Stimulated activated CD8-positive, alpha-beta memory T cell treated with anti-CD3 and anti-CD28 coated beads, Interleukin-7, amount 100 ng/mL, for 4 hours (primary cell): ENCODE data around the gene FYN.
"Not testable (repeated sequence)": the region's sequence is repeated elsewhere in the genome, so short reads cannot be mapped to it uniquely, and the experiment has no call there.

Experiments
- DNase-seq, 2 donors: peaks; one replicate each; pipeline ENCODE4 v3.0.0-alpha.2; 2020; ENCODE audit warnings: low read depth in 2 of 2

Gene FYN

DNA sequence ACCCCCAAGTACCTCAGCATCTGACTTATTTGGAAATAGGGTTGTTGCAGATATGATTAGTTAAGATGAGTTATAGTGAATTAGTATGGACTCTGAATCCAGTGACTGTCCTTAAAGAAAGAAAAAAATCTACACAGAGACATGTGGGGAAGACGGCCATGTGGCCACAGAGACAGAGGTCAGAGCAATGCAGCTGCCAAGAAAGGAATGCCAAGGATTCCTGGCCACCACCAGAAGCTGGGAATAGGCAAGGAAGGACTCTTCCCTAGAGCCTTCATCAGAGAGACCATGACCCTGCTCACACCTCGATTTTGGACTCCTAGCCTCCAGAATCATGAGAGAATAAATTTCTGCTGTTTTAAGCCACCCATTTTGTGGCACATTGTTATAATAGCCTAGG, 81.8 kb downstream of the FYN start:
- no peak for DNase-seq

- DNase-seq = no peak
Observed at GRCh38 chr6:111789598-111789997, 83.7 kb downstream of the FYN start.

DNA sequence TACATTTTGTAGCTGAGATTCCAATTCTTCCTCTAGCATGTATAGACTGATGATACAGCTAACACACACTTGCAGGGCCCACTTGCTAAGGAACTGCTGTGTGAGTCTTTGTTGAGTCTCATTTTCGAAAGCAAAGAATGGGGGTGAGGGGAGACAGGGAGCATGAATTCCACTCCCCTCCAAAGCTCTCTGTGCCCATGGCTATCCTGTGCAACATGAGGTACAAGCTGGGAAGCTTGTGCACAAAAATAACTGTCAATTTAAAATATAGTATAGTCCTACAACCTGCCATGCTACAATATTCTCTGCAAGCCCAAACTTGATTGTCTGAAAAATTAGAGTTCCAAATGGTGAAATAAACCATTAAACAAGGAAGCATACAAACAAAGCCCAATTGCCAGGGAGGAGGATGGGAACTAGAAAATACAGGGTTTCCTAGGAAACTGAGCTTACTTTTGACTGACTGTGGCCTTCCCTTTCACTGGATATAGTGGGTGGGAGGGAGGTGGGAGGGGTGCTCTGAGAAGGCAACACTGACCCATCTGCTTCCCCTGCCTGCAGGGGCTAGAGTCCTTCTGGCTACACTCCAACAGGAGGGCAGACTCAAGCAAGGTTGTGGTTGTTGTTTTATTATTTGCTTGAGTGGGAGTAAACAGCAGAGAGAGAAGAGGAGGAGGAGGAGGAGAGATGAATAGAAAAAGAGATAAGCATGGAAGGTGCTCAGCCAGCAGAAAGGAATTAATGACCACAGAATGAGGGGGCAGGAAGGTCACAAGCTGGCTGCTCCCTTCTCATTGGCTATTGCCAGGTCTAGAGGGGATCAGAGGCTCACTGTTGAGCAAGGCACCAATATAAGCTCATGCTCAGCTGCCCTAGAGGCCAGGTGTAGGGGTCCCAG, 84.6 kb downstream of the FYN start:
- no peak for DNase-seq

GRCh38 chr6:111786151-111786550, 87.1 kb downstream of the FYN start:
- DNase-seq = not testable (repeated sequence)

- no peak for DNase-seq
Observed at GRCh38 chr6:111784433-111784832, 88.8 kb downstream of the FYN start.

DNA sequence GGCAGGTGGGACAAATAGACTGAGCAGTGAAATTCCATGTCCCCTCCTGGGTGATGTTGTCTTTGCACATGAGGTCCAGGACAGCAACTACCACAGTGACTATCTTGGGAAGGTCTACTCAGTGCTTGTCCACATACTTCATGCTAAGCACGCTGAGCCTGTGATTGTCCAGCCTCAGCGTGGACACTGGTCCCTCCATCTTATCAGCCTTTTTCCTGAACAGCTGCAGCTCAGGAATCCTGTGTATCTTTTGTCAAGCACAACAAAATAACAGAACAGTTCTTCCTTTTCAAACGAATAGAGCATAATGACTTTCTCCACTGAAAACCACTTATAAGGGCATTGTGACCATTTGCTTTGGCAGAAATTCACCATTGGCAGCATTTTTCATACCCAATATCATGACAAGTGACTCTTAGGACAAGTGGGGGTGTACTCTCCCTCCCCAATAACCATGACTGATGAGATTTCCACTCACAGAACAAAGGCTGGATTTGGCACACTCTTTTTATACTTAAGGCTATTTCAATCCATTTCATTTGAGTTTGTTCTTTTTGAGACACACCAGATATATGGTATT, 90.3 kb downstream of the FYN start:
- DNase-seq = no peak

- DNase-seq = no peak
Observed at GRCh38 chr6:111782192-111782809, 91.0 kb downstream of the FYN start.

DNA sequence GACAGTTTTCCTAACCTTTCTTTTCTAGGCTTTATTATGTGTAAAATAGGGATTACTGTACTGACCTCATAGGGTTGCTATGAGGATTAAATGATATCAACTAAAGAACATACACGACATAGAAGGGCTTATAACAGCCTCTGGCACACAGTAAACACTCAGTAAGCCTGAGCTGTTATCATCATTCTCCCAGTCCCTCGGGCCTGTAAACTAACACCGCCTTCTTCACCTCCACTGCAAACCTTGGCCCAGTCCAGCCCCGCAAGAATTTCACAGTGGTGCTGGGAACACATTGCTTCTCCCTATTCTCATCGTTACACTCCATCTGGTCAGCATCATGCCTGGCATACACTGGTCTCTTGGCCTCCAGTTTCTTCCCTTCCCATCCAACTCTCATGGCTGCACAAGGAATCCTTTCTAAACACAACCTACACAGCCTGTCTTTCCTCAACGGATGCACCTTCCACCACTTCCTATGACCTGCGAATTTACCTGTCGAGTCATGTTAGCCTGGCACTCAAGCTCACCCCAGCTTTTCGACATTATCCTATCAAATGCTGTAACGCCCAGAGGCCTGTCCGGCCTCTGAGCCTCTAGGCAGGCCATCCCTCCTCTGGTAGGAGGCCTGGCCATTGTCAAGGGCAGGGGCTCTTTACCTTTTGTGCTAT, 92.1 kb downstream of the FYN start:
- DNase-seq = no peak

GRCh38 chr6:111780393-111780792, 92.9 kb downstream of the FYN start:
- DNase-seq = no peak

- DNase-seq = no peak
Observed at GRCh38 chr6:111779660-111780059, 93.6 kb downstream of the FYN start.

DNA sequence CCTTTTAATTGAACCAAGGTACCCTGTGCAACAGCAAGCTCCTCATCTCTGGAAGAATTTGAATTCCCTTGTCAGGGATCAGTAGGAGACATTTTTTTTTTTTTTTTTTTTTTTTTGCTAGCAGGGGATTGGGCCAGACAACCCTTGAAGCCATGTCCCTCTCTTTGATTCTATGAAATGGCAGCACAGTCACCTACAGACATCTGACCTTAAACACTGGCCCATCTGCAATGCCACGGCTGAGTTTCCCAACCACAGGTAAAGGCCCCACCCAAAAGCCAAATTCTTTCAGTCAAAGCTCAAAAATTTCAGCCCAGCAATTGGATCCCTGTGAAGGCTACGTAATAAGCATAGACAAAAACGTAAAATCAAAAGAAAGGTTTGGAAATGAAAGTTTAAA, 94.2 kb downstream of the FYN start:
- no peak for DNase-seq

DNA sequence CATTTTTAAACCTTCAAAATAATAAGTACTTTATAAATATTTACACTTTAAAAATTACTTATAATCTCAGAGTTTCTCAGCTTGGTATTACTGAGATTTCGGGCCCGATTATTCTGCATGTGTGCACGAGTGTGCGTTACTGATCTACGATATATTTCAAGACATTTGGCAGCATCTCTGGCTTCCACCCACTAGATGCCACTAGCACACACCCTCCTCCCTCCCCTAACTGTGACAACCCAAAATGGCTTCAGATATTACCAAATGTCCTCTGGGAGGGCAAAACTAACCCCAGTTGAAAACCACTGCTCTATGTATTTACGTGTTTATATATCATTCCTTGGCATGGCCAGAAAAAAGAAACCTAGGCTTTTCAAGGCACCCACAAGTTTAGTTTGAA, 95.9 kb downstream of the FYN start:
- no peak for DNase-seq

- DNase-seq = no peak
Observed at GRCh38 chr6:111776236-111777221, 96.7 kb downstream of the FYN start.

- DNase-seq = no peak
Observed at GRCh38 chr6:111775145-111775922, 97.9 kb downstream of the FYN start.

- no peak for DNase-seq
Observed at GRCh38 chr6:111774346-111774703, 98.9 kb downstream of the FYN start.

DNA sequence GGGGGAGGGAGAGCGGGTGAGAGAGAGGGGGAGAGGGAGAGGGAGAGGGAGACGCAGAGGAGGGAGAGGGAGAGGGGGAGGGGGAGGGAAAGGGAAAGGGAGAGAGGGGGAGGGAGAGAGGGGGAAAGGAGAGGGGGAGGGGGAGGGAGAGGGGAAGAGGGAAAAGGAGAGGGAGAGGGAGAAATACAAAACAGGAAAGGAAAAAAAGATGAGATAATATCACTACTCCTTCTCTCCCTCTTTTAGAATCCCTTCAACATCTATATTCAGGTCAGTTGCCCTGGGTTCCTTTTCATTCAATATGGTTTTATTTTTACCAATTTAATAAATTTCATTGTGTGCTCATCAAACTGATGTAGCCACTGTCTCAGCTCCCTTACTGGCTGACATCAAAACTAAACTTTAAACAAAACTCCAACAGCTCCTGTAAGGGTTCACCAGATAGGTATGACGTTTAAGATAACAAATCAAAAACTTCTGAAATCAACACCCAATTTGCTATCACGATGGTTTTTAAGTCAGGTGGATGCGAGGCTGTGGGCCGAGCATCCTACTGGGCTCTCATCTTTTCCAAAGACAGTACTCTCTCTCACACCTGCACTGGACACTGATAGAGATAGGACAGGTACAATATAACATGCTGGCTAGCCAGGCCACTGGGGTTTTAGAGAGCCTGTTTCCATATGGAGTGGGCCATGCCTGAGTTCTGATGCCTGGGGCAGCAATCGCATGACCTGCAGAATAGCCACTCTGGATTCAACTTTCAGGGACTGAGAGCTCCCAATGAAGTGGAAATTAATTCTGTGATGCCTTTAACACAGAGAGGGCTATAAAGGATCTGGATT, 99.5 kb downstream of the FYN start:
- DNase-seq = no peak

GRCh38 chr6:111772381-111772780, 100.9 kb downstream of the FYN start:
- no peak for DNase-seq

GRCh38 chr6:111771629-111772028, 101.6 kb downstream of the FYN start:
- DNase-seq = no peak

- no peak for DNase-seq
Observed at GRCh38 chr6:111771094-111771432, 102.2 kb downstream of the FYN start.
